GF-D8 (cell line): ENCODE measurements around the gene HDAC4.

Experiments
- DNase-seq: peaks from one replicate; lab custom pipeline; 2025; lab: John Stamatoyannopoulos, UW

The HDAC4 gene

GRCh38 chr2:239200646-239201530 lies 199.9 kb downstream of the HDAC4 start:
- DNase-seq, result no peak

- DNase-seq, result no peak
Measured at GRCh38 chr2:239199041-239199768, 201.6 kb downstream of the HDAC4 start.

- no peak for DNase-seq
Measured at GRCh38 chr2:239198221-239198620, 202.6 kb downstream of the HDAC4 start.

- DNase-seq, result no peak
Measured at GRCh38 chr2:239197146-239197545, 203.7 kb downstream of the HDAC4 start.

GRCh38 chr2:239196474-239197021 lies 204.3 kb downstream of the HDAC4 start:
- DNase-seq, result no peak

GRCh38 chr2:239195992-239196391 lies 204.8 kb downstream of the HDAC4 start:
- no peak for DNase-seq

GRCh38 chr2:239195318-239195871 lies 205.4 kb downstream of the HDAC4 start:
- no peak for DNase-seq

- DNase-seq, result no peak
Measured at GRCh38 chr2:239194731-239195317, 206.0 kb downstream of the HDAC4 start.

- no peak for DNase-seq
Measured at GRCh38 chr2:239193925-239194677, 206.7 kb downstream of the HDAC4 start.

- no peak for DNase-seq
Measured at GRCh38 chr2:239193401-239193811, 207.4 kb downstream of the HDAC4 start.

- no peak for DNase-seq
Measured at GRCh38 chr2:239192975-239193374, 207.8 kb downstream of the HDAC4 start.

- no peak for DNase-seq
Measured at GRCh38 chr2:239192456-239192855, 208.4 kb downstream of the HDAC4 start.

GRCh38 chr2:239190921-239191885 lies 209.6 kb downstream of the HDAC4 start:
- no peak for DNase-seq

- no peak for DNase-seq
Measured at GRCh38 chr2:239190361-239190760, 210.5 kb downstream of the HDAC4 start.

- no peak for DNase-seq
Measured at GRCh38 chr2:239189711-239190131, 211.1 kb downstream of the HDAC4 start.

- no peak for DNase-seq
Measured at GRCh38 chr2:239188536-239188935, 212.3 kb downstream of the HDAC4 start.

GRCh38 chr2:239187464-239188253 lies 213.2 kb downstream of the HDAC4 start:
- no peak for DNase-seq

- DNase-seq, result no peak
Measured at GRCh38 chr2:239186516-239187357, 214.1 kb downstream of the HDAC4 start.
